ENCODE results near the gene AHNAK.

DNA sequence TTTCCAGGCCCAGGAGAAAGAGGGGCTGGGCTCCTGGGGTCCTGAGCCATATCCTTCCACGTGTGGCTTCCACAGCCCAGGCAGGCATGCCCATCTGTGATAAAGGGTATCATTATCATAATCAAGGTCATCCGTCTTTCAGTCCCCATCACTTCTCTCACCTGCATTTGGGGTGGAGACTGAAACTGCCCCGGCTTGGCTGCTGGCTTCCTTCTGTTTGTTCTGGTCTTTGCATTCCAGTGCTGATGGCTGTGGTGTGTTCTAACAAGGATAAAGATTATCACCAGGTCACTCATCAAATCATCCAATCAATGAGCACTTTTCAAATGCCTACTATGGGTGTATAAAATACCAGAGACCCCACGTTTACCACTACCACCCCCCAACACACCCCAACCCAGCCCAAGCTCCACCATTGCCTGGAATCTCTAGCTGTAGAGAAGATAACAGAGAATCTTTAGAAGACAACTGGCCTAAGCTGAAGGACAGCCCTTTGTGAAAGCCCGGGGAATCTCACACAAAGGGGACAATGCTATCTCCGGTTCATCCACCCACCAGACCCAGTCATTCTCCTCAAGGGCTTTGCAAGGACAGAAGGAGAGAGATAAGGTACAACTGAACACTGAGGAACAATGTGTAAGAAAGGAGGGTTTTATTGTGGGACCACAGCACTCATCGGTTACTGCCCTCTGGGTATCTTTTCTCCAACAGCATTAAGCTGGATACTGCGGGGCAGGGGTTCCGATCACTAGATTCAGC, 54.9 kb downstream of the AHNAK start:
- no peak for TF ChIP-seq FOXP2 (optimal IDR thresholded peaks at IDR 0.05; ENCODE audit: borderline replicate concordance, extremely low read depth, extremely low read length, insufficient read depth)
- TF ChIP-seq POLR2AphosphoS5 (IDR thresholded peaks at IDR 0.05; ENCODE audit: low read depth, low read length), result no peak
